Muscle of back (tissue), 11 donors: ENCODE data around the gene PARN. TPM values are rescaled to one million over a fixed set of nuclear protein-coding genes. Genes with fewer than 3 reads are reported as not detected.
"Not testable (repeated sequence)": the region's sequence is repeated elsewhere in the genome, so short reads cannot be mapped to it uniquely, and the experiment has no call there.

ENCODE experiments used
- DNase-seq, 3 donors: peaks; one replicate each; pipeline versions ENCODE4 v3.0.0 to v3.0.0-alpha.2; 2013
- polyA plus RNA-seq, 10 donors: library from polyadenylated mRNA; unstranded; fragments of 120-200 nt; gene quantifications; one replicate each; pipeline ENCODE4 v1.2.1, GENCODE V29; 2013; ENCODE audit not compliant: insufficient read length in 10 of 10

Gene PARN
- polyA plus RNA-seq, 10 donors: 12.8 to 20.0 (median 17.4) TPM

DNA sequence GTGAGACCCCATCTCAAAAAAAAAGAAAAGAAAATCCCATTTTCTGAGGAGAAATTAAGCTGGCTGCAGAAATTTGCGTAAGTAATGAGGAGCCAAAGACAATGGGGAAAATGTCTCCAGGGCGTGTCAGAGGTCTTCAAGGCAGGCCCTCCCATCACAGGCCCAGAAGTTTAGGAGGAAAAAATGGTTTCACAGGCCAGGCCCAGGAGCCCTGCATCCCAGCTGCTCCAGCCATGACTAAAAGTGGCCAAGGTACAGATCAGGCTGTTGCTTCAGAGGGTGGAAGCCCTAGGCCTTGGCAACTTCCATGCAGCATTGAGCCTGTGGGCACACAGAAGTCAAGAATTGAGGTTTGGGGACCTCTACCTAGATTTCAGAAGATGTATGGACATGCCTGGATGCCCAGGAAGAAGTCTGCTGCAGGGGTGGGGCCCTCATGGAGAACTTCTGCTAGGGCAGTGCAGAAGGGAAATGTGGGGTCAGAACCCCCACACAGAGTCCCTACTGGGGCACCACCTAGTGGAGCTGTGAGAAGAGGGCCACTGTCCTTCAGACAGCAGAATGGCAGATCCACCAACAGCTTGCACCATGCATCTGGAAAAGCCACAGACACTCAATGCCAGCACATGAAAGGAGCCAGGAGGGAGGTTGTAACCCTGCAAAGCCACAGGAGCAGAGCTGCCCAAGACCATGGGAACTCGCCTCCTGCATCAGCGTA, 55.2 kb downstream of the PARN start:
- DNase-seq: not testable (repeated sequence)

- DNase-seq: no peak
These were observed 57.5 kb downstream of the PARN start for GRCh38 chr16:14572535-14572934.

DNA sequence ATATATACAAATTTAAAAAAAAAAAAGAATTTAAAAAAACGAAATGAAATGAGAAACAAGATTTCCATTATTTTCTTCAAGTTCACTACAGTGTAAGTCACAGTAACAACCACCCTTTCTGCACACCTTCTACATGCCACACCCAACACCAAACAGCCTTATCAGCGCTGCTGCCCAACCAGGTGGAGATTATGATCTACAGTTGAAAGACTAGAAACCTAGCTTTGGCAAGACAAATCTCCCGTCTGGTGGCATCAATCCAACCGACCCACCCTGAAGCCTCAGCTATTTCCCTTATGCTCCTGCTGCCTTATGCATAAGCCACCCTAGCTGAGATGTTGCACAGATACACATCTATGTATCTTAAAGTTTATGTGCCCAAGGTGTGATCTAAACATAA, 60.8 kb downstream of the PARN start:
- DNase-seq: no peak

DNA sequence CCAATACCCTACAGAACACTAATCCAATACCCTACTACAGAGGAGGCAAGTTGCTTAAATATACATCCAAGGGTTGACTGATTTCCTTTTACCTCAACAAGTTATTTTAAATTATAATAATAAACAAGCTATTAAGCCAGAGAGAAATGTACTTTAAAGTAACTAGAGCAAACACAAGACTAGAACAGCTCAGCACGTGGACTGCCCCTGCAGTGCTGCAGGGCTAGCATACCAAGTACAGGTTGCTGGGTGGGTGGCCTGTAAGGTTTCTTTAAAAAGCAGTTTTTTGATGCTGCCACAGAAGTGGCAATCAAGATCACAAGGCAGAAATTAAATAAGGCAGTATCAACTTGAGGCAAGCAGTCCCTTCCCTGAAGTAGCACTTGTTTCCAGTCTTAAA, 63.5 kb downstream of the PARN start:
- no peak for DNase-seq

DNA sequence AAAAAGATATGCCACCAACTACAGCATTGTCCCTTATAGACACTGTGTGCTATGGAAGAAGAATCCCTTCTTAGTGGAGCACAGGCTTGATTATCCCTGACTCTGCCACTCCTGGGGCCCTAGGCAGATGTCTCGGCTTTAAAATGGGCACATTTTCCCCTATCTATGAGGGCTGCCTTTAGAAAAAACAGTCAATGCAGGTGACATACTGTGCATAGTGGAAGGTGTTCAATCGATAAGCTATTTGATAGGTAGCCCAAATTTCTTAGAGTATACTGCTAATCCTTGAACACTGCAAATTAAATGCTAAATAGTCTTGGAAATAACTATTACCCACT, 64.4 kb downstream of the PARN start:
- DNase-seq: no peak

DNA sequence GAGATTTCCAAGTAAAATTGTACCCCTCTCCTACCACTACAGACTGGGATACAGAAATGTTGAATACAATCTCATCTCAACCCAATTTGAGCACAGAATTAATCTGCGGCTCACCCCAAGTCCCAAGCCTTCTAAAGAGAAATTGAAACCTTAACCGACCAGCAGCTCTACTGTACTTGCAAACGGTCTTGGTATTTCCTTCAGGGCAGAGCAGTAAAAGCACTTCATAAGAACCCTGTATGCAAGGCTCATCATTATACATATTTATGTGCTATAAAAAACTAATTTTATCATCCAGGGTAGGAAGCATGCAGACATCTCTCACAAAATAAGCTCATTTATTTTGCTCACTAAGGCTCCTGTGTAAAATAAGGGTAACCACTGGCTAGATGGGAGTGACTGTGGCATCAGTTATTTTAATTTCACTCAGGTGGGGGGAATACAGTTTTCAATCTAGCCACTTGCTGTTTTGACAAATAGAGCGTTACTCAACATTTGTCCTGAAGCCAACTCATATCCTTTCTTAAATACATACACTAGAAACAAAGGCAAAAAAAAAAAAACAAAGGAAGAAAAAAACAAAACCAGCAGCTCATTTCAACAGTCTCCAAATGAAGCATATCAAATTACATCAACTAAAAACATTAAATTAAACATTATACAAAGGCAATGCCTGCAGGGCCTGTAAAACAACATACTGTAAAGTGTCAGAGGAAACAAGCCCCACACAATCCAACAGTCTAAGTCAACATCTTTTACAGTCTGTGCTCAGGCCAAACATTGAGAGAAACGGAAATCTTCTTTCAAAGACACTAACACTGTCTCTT, 65.0 kb downstream of the PARN start:
- DNase-seq: no peak

DNA sequence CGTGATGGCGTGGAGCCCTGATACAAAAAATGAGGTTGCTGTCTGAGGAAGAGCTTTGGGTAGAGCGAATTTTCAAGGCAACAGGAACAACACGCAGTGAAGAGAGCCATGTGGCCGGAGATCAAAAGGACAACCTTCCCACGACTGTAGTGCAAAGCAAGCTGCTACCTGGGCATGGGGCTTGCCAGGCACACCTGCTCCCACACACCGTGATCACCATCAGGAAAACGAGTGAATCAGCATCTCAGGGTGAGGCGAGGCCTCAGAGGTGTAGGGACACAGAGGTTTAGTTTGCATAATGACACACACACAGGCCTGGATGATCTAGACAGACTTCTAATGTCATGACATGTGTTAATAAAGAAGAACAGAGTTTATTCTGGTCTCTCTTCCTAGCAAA, 65.7 kb downstream of the PARN start:
- no peak for DNase-seq

DNA sequence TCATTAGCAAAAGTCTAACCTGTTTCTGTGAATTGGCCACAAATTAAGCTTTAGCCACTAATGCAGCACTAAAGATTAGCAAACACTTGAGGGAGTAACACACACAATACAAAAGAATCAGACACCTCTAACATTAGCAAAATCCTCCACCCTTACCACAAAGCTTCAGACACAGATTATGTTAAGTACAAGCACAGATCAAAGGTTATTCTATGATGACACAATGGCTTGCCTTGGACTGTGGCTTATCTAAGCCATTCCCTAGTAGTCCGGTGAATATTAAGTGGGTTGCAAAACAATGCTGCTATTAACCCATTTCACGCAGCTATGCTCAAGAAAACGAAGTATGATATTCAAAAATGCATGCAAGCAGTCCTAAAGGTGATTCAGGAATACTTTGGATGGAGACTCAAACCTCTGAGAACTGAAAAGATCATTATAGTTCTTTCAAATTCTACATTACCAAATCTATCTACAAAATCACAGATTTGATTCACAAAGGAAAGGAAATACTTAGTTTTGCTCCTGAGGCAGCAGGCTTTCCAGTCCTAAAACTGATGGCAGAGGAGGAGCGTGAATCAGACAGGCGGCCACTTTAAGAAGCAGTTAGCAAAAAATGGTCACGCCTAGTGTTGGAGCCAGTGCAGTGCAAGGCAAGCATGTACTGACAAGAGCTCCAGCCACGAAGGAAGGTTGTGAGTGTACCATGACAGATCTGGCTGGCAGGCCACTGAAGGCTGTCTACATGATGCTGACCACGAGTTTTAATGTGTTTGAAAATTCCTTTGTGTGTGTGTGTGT, 67.2 kb downstream of the PARN start:
- no peak for DNase-seq

DNA sequence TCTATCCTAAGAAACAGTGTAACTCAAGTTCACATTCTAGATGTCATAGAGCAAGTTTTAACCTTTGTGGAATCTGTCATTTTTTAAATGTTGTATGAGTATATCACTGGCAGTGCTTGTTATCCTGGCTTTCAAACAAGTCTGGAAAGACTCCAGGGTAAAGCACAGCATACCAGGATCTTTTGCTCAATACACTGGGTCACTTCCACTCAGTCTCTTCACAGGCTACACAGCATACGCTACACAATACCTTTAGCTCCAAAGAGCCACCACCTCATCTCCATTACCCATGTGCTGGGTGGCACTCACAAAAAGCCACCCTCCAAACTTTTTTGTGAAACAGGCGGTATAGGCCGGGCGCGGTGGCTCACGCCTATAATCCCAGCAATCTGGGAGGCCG, 69.5 kb downstream of the PARN start:
- no peak for DNase-seq

- DNase-seq: no peak
These were observed 70.2 kb downstream of the PARN start for GRCh38 chr16:14559809-14560241.

- DNase-seq: no peak
These were observed 76.6 kb downstream of the PARN start for GRCh38 chr16:14553447-14553846.

GRCh38 chr16:14549789-14550153, 80.3 kb downstream of the PARN start:
- DNase-seq: no peak

DNA sequence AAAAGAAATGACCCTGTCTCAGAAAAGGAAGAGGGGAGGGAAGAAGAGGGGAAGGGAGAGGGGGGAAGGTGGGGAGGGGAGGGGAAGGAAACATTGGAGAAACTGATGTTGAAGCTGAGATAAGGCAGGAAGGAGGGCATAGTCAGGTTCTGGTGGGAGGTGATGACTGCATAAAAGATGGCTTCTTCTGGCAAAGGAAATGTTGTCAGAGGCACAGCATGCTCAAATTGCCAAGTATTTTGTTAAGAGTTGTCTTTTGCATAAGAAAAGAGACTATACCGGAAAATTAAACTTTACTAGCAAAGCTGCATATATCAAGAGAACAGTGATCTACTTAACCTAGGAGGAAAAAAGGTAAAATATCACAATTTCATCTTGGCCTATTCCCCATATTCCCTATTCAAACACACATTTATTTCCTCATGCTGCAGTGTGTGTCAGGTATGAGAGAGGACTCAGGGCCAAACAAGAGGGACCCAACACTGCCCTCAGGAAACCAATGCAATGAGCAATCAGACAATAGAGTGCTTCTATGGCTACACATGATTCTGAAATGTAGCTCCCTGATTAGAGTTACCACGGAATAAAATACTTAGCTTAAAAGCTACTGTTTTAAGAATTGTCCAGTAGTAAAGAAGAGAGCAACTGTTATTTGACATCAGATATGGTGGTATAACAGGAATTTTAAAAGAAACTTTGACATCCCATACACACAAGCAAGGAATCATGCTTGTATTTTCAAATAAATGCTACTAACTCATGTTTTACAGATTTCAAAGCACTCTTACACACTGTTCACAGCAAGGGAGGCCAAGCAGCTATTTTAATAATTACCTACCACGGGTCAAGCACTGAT, 80.9 kb downstream of the PARN start:
- DNase-seq: no peak

DNA sequence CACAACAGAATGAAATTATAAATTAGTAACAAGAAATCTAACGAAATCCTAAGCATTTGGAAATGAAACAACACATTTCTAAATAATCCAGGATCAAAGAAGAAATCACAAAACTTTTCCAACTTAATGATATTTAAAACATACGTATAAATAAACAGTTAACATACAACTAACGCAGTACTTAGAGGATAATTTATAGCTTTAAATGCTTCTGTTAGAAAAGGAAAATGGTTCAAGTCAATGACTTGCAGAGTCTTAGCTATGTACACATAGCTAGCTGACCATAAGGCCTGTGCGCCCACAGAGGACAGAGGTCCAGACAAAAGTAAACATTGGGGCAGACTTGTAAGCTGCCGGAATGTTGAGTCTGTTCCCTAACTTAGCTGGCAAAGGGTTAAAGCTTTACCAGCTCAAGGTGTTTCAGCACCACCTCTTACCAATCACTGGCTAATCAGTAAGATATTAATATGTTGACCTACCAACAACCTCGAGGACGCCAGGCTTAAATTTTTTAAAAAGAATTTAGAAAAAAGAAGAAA, 84.6 kb downstream of the PARN start:
- DNase-seq: no peak

GRCh38 chr16:14544846-14545245, 85.2 kb downstream of the PARN start:
- DNase-seq: not testable (repeated sequence)

GRCh38 chr16:14539631-14540030, 90.4 kb downstream of the PARN start:
- DNase-seq: peak in 2 of 3 donors; percentile 25 to 26

- peak in 2 of 3 donors; percentile 6 to 11 for DNase-seq
These were observed 90.9 kb downstream of the PARN start for GRCh38 chr16:14539156-14539555.

- no peak for DNase-seq
These were observed 91.5 kb downstream of the PARN start for GRCh38 chr16:14538604-14539003.

GRCh38 chr16:14531613-14532012, 98.4 kb downstream of the PARN start:
- no peak for DNase-seq

GRCh38 chr16:14531101-14531500, 99.0 kb downstream of the PARN start:
- DNase-seq: no peak

DNA sequence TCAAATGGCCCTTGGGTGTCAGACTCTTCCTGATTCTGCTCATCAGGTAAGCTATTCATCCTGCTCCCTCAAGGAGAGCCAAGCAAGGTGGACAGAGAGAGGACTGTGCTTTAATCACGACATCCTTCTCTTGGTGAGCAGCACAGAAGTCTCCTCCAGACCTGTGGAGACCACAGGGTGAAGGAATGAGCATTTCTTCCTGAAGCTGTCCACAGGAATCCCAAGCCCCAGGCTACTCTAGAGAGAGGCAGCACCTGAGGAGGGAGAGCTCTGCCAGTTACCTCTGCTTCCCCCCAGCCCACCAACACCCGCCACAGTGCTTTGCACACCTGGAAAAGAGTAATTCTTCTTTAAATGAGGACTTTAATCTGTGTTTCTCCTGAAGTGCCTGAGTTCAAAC, 100.0 kb downstream of the PARN start:
- no peak for DNase-seq
